NCI-H510A (cell line): ENCODE results near the gene NCAPD3.
"Not testable (repeated sequence)": the region's sequence is repeated elsewhere in the genome, so short reads cannot be mapped to it uniquely, and the experiment has no call there.

ENCODE experiments used
- DNase-seq: peaks from one replicate; lab custom pipeline; 2025; lab: John Stamatoyannopoulos, UW

NCAPD3 gene

GRCh38 chr11:134132808-134133207, 91.0 kb downstream of the NCAPD3 start:
- DNase-seq: no peak

- DNase-seq: no peak
Measured at GRCh38 chr11:134131628-134132244, 92.0 kb downstream of the NCAPD3 start.

- no peak for DNase-seq
Measured at GRCh38 chr11:134126217-134126822, 97.4 kb downstream of the NCAPD3 start.

- DNase-seq: no peak
Measured at GRCh38 chr11:134125507-134125906, 98.3 kb downstream of the NCAPD3 start.

- DNase-seq: peak; percentile 15
Measured at GRCh38 chr11:134124660-134125451, 98.9 kb downstream of the NCAPD3 start.

DNA sequence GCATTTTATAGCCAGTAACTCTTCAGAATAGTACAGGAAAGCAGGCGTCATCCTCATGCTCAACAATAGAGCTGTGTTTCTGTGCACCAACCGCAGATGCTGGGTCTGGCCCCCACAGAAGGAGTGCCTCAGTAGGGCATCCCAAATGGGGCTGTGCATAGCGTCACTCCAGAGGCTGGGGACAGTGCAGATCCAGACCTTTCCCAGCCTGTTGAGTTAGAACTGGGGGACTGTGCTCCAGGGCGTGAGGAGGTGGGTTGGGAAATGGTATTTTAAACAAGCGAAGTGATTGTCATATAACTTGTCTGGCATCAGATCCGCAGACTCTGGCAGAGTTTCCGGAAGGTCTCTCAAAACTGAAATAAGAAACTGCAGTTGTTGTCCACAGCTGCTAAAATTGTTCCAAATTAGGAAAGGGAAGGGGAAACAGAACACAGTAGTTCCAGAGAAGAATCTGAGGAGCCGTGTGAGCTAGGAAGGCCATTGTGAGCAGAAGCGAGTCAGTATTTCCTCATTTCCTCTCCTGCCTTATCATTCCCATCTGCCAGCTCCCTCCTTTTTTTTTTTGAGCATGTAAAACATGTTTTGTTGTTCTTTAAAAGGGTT, 102.7 kb downstream of the NCAPD3 start:
- DNase-seq: no peak

DNA sequence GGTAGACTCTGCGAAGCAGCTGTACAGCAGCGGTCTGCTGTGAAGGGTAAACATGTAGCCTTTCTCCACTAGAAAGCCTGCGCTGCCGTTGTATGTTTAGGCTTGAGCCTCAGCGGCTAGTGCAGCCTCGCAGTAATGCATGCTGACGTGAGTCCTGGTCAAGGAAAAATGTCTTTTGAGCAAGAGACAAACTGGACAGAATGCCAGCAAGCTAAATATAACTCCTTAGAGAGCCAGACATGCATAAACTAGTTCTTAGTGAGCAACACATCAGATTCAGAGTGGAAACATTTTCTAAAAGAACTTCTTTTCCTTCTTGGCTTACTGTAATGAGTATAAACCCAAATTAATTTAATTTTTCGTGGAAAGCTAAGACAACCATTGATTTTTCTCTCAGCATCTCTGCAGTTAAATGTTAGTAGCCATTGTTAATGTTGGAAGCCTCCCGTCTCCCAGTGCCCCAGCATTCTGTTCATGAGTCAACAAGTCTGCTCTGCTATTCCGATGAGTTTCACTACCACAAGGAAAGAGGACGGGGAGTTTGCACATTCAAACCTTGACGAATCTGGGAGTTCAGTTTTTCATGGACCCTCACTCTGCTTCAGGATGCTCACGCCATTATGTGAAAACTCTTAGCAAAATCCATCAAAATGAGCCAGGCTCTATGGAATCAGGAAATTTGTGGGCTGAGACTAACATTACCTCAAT, 103.5 kb downstream of the NCAPD3 start:
- DNase-seq: no peak

- DNase-seq: no peak
Measured at GRCh38 chr11:134119094-134119493, 104.7 kb downstream of the NCAPD3 start.

DNA sequence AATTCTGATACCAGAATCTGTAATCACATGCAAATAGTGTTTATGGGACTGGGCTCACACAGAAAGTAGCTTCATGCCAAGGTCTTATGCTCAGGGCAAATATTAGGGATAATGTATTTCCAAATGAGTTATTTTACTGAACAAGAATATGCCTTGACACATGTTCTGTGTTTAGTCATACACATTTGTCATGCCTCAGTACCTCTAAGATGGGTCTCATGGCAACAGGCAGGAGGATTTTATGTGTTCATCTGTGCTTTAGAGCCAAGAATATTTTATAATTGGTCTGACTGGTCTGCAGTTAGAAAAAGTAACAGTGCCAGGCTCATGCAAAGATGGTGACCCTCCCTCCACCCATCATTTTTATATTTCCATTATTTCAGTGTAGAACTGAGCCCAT, 105.8 kb downstream of the NCAPD3 start:
- DNase-seq: no peak

- DNase-seq: no peak
Measured at GRCh38 chr11:134116210-134116609, 107.6 kb downstream of the NCAPD3 start.

GRCh38 chr11:134113787-134114186, 110.0 kb downstream of the NCAPD3 start:
- not testable (repeated sequence) for DNase-seq

DNA sequence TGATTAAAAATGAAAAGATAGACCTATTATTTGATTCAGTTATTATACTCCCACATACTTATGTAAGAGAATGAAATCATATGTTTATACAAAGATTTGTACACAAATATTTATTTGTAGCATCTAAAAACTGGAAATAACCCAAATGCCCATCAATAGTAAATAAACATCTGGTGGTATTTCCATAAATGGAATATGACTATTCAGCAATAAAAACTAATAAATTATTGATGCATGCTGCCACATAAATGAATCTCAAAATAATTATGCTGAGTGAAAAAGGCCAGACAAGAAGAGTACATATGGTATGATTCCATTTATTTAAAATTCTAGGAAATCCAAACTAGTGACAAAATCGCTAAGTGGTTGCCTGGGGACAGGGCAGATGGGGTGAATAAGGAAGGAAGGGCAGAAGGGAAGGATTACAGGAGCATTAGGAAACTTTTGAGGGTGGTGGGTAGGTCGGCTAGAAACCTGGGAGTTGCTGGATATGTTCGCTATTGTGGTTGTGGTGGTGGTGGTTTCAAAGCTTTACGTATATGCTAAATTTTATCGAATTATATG, 113.4 kb downstream of the NCAPD3 start:
- no peak for DNase-seq
